Gastrocnemius medialis (tissue), 4 donors: Measurements from ENCODE around the gene HOXA7. TPM values are rescaled to one million over a fixed set of nuclear protein-coding genes. Genes with fewer than 3 reads are reported as not detected.

Experiments
- ATAC-seq, 2 donors: fragments of 150-250 bp; one replicate each; pipeline ENCODE4 v1.9.1; 2016
- DNase-seq, 2 donors: peaks; one replicate each; pipeline ENCODE4 v3.0.0-alpha.2; 2019
- H3K27ac ChIP-seq, 4 donors: fragments of 200-600 bp; sonication (generic); 1 replicate in 1 of 4; 2 replicates in 3 of 4; pipeline ENCODE4 v1.5.1; 2016 to 2018; ENCODE audit warnings: mild to moderate bottlenecking in 2 of 4, moderate library complexity in 1 of 4
- H3K27me3 ChIP-seq, 3 donors: fragments of 200-600 bp; sonication (generic) in 2 of 3; 1 replicate in 1 of 3; 2 replicates in 2 of 3; pipeline versions ENCODE4 v1.5.1 to v1.6.0; 2016 to 2019; ENCODE audit warnings: mild to moderate bottlenecking in 1 of 3, moderate library complexity in 1 of 3
- H3K36me3 ChIP-seq, 2 donors: fragments of 200-600 bp; sonication (generic) in 1 of 2; one replicate each; pipeline ENCODE4 v1.5.1; 2017 to 2018
- H3K4me1 ChIP-seq, 2 donors: fragments of 200-600 bp; sonication (generic) in 1 of 2; one replicate each; pipeline ENCODE4 v1.5.1; 2016 to 2017; ENCODE audit warnings: mild to moderate bottlenecking in 2 of 2
- H3K4me3 ChIP-seq, 4 donors: fragments of 200-600 bp; sonication (generic) in 3 of 4; 1 replicate in 1 of 4; 2 replicates in 3 of 4; pipeline ENCODE4 v1.5.1; 2016 to 2019; ENCODE audit warnings: mild to moderate bottlenecking in 2 of 4
- H3K9me3 ChIP-seq, 3 donors: fragments of 200-600 bp; sonication (generic) in 2 of 3; 1 replicate in 1 of 3; 2 replicates in 2 of 3; pipeline ENCODE4 v1.5.1; 2016 to 2019
- CTCF ChIP-seq, 5 experiments: fragments of 450-650 bp in 3 of 5; fragments of 200-600 bp in 2 of 5; sonication (generic) in 2 of 5; IDR thresholded peaks in 4 of 5; conservative IDR thresholded peaks in 1 of 5; 1 replicate in 4 of 5; 2 replicates in 1 of 5; pipeline ENCODE4 v1.5.1; 2016 to 2019; ENCODE audit warnings: antibody characterized with exemption in 5 of 5, mild to moderate bottlenecking in 3 of 5, moderate library complexity in 3 of 5
- POLR2A ChIP-seq, 2 donors: fragments of 450-650 bp; IDR thresholded peaks; one replicate each; pipeline ENCODE4 v1.6.1; 2017; ENCODE audit warnings: antibody characterized with exemption in 2 of 2, mild to moderate bottlenecking in 2 of 2, moderate library complexity in 2 of 2
- in situ Hi-C, 4 donors: fragments of 200-750 bp; cut with MboI; loops; one replicate each; pipeline versions ENCODE4 v1.15.0 to v1.8.0; 2017; ENCODE audit warnings: low sequenced_read_pairs in 4 of 4
- intact Hi-C: fragments of 100-400 bp; cut with DNase I; formaldehyde crosslinking; loops from one replicate; pipeline ENCODE4 v1.15.1; 2023; ENCODE audit warnings: low total_unique reads
- total RNA-seq, 4 donors: library from RNA; depleted of rRNA; stranded (reverse); fragments of >200 nt; gene quantifications; one replicate each; pipeline versions ENCODE4 v1.1.0 to v1.2.3, GENCODE V29; 2016

The HOXA7 gene
- total RNA-seq, 4 donors from 2014 or later, result 5.3 to 12.8 (median 8.6) TPM

GRCh38 chr7:27144781-27145164 is 11.7 kb downstream of the HOXA7 start:
- H3K4me3 ChIP-seq, result no peak overlapping the region
- in situ Hi-C loops, result loop anchor here in 3 of 4 donors (5.0 to 10.0 kb wide), 4 partner anchors 287 to 780 kb away; no protein-coding TSS in a partner anchor
- intact Hi-C loops, result no loop called here

GRCh38 chr7:27143950-27144780 is 12.3 kb downstream of the HOXA7 start:
- Histone ChIP-seq H3K36me3 (peaks cover 0 to 20% of the 10 kb centered on the region in 2 donors), H3K9me3 (no peaks in the 10 kb centered on the region), H3K27ac (peak overlapping the region; percentile 30 to 94 (median 64)), H3K4me3 (peak overlapping the region in 2 of 4 donors; percentile 14 to 26), H3K27me3 (no peaks in the 10 kb centered on the region), H3K4me1 (peaks cover 27 to 29% of the 10 kb centered on the region in 2 donors)
- ATAC-seq (no peak), DNase-seq (no peak)
- in situ Hi-C loops, result loop anchor here in 2 of 4 donors (5.0 to 10.0 kb wide), 3 partner anchors 289 to 779 kb away; no protein-coding TSS in a partner anchor
- intact Hi-C loops, result no loop called here
- TF ChIP-seq CTCF (IDR thresholded peaks at IDR 0.05 in 4 of 5, conservative IDR thresholded peaks at IDR 0.05 in 1 of 5), result peak in 3 of 5 experiments; percentile 9 to 62 (median 36)
- no peak for TF ChIP-seq POLR2A (IDR thresholded peaks at IDR 0.05)

More at GRCh38 chr7:27144781-27145164, 11.7 kb downstream of the HOXA7 start:
- ATAC-seq (no peak), DNase-seq (no peak)
- TF ChIP-seq POLR2A (IDR thresholded peaks at IDR 0.05) (no peak), CTCF (IDR thresholded peaks at IDR 0.05 in 4 of 5, conservative IDR thresholded peaks at IDR 0.05 in 1 of 5) (no peak)
- Histone ChIP-seq H3K4me1 (peaks cover 33 to 35% of the 10 kb centered on the region in 2 donors), H3K9me3 (no peaks in the 10 kb centered on the region), H3K27ac (peak overlapping the region in 3 of 4 donors; percentile 63 to 94 (median 66)), H3K27me3 (no peaks in the 10 kb centered on the region), H3K36me3 (peaks cover 0 to 20% of the 10 kb centered on the region in 2 donors)

GRCh38 chr7:27143023-27143949 is 13.2 kb downstream of the HOXA7 start, which contains the start of gene HOXA5:
Gene HOXA5 (minus strand): TSS chr7:27143681. CDS start chr7:27143607, 74 bp downstream.
- Histone ChIP-seq H3K36me3 (peaks cover 0 to 20% of the 10 kb centered on the region in 2 donors), H3K4me1 (peaks cover 18 to 24% of the 10 kb centered on the region in 2 donors), H3K27ac (peak within 1 kb of the TSS; percentile 79 to 94 (median 88)), H3K4me3 (peak within 1 kb of the TSS; percentile 56 to 68 (median 62)), H3K27me3 (no peaks in the 10 kb centered on the region), H3K9me3 (no peaks in the 10 kb centered on the region)
- ATAC-seq (peak; percentile 82 to 95), DNase-seq (peak; percentile 76 to 80)
- in situ Hi-C loops (loop anchor here in 2 of 4 donors (5.0 to 10.0 kb wide), 3 partner anchors 288 to 778 kb away; no protein-coding TSS in a partner anchor), intact Hi-C loops (no loop called here)
- TF ChIP-seq CTCF (IDR thresholded peaks at IDR 0.05 in 4 of 5, conservative IDR thresholded peaks at IDR 0.05 in 1 of 5), result peak in 4 of 5 experiments; percentile 77 to 90 (median 86)
- peak; percentile 57 to 83 for TF ChIP-seq POLR2A (IDR thresholded peaks at IDR 0.05)

- ATAC-seq, result no peak
- H3K4me1 ChIP-seq, result peaks cover 20 to 22% of the 10 kb centered on the region in 2 donors
These were observed 13.9 kb downstream of the HOXA7 start for GRCh38 chr7:27142580-27143022.

More at GRCh38 chr7:27142580-27143022, 13.9 kb downstream of the HOXA7 start:
- Histone ChIP-seq H3K36me3 (peaks cover 0 to 20% of the 10 kb centered on the region in 2 donors), H3K27me3 (no peaks in the 10 kb centered on the region), H3K4me3 (peak overlapping the region; percentile 56 to 68 (median 62)), H3K27ac (peak overlapping the region; percentile 79 to 94 (median 88)), H3K9me3 (no peaks in the 10 kb centered on the region)
- no peak for DNase-seq
- intact Hi-C loops (no loop called here), in situ Hi-C loops (loop anchor here in 2 of 4 donors (5.0 to 10.0 kb wide), 3 partner anchors 288 to 778 kb away; no protein-coding TSS in a partner anchor)
- TF ChIP-seq CTCF (IDR thresholded peaks at IDR 0.05 in 4 of 5, conservative IDR thresholded peaks at IDR 0.05 in 1 of 5) (no peak), POLR2A (IDR thresholded peaks at IDR 0.05) (no peak)
